DMS 273 (cell line): ENCODE data around the gene PRLH.

Experiments used
- DNase-seq: peaks from one replicate; lab custom pipeline; 2025; ENCODE audit not compliant: unreplicated experiment; lab: John Stamatoyannopoulos, UW

PRLH gene, protein sequence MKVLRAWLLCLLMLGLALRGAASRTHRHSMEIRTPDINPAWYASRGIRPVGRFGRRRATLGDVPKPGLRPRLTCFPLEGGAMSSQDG

DNA sequence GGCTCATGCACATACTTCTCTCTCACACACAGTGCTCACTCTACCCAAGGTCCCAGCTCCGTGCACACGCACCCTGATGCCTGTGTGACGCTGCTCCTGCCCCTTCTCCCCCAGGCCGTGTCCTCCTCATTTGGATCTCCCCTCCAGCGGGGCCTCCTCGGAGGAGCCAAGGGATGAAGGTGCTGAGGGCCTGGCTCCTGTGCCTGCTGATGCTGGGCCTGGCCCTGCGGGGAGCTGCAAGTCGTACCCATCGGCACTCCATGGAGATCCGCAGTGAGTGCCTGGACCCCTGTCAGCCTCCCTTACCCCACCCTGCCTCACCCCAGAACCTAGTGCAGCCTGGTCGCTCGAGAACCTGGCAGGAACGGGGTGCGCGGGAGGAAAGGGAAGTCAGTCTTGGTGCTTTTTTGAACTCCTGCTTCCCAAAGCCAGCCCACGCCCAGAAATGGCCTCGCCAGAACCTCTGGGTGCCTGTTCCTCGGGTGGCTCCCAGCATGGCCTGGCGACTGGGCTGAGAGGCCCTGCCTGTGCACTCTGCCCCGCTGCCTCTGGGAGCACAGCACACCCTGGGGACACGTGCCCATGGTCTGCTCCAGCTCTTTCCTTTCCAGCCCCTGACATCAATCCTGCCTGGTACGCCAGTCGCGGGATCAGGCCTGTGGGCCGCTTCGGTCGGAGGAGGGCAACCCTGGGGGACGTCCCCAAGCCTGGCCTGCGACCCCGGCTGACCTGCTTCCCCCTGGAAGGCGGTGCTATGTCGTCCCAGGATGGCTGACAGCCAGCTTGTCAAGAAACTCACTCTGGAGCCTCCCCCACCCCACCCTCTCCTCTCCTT is at the start of gene PRLH:
TSS of gene PRLH (plus strand) at position 174 of the 835 bp plus-strand sequence. CDS start at position 174, 0 bp downstream.
- no peak for DNase-seq

GRCh38 chr2:237517163-237517562 is 49.2 kb upstream of the PRLH start:
- DNase-seq = no peak

DNA sequence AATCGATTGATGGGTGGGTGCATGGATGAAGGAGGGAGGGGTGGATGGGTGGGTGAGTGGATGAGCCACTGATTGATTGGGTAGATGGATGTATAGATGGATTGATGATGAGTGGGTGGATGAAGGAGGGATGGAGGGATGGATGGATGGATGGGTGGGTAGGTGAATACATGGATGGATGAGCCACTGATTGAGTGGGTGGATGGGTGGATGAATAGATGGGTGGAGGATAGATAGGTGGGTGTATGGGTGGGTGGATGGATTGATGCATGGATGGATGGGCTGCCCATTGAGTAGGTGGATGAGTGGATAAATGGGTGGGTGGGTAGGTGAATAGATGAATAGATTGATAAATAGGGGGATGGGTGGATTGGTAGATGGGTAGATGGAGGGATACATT is 48.4 kb upstream of the PRLH start:
- DNase-seq = no peak

- no peak for DNase-seq
Measured at GRCh38 chr2:237519506-237520245, 46.7 kb upstream of the PRLH start.

DNA sequence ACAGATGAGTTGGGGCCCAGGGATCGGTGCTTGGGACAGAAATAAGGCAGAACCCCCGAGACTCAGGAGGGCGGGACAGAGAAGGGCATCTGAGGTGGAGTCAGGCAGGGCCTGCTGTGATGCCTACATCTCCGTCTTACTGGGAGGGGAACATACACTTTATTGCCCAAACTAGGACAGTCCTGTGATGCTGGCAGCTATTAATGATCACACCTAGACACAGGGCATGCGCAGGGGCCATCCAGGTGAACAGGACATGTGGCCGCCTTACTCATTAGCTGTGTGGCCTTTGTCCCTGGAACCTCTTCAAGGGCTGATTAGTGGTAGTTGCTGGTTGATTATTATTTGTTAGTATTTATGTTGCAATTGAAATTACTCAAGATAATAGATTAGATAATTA is 46.1 kb upstream of the PRLH start:
- DNase-seq = no peak

- no peak for DNase-seq
Measured at GRCh38 chr2:237524631-237525030, 41.7 kb upstream of the PRLH start.

DNA sequence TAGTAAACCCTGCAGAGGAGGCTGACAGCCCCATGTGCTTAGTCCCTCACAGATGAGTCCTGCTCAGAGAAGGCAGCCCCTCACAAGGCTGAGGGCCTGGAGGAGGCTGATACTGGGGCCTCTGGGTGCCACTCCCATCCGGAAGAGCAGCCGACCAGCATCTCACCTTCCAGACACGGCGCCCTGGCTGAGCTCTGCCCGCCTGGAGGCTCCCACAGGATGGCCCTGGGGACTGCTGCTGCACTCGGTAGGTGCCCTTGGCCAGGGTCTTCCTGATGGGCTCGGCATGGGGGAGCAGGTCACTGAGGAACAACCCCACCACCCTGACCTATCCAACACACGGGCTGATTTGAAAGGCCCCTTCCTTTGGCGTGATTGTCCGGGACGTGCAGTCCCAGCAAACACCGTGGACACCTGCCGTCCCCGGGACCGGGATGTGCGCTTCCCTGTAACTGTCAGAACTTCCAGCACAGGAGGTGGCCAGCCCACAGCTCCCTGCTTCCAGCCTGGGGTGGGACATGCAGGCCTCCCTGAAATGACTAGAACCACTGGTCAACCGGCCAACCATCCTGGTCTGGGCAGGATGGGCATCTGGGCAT is 40.7 kb upstream of the PRLH start:
- no peak for DNase-seq

DNA sequence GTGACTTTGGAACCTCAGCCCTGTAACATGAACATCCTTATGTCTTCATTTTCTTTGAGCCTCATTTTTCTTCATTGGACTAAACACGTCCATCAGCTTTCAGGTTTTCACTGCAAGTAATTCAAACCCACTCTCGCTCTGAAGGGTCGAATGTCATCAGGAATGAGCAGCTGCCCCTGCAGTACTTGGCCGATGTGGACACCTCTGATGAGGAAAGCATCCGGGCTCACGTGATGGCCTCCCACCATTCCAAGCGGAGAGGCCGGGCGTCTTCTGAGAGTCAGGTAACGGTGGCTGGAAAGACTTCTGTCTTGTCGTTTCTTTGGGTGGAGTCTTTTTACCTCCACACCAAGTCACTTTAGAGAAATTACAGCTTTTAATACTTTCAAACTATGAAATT is 39.1 kb upstream of the PRLH start:
- no peak for DNase-seq

DNA sequence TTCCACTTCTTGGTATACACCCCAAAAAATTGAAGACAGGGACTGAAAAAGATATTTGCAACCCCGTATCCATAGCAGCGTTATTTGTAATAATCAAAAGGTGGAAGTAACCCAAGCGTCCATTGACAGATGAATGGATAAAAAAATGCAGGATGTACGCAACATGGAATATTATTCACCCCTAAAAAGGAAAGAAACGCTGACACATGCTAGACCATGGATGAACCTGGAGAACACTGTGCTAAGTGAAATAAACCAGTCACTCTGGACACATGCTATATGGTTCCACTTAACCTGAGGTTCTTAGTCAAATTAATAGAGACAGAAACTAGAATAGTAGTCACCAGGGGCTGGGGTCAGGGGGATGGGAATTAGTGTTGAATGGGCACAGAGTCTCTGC is 38.6 kb upstream of the PRLH start:
- DNase-seq = no peak

DNA sequence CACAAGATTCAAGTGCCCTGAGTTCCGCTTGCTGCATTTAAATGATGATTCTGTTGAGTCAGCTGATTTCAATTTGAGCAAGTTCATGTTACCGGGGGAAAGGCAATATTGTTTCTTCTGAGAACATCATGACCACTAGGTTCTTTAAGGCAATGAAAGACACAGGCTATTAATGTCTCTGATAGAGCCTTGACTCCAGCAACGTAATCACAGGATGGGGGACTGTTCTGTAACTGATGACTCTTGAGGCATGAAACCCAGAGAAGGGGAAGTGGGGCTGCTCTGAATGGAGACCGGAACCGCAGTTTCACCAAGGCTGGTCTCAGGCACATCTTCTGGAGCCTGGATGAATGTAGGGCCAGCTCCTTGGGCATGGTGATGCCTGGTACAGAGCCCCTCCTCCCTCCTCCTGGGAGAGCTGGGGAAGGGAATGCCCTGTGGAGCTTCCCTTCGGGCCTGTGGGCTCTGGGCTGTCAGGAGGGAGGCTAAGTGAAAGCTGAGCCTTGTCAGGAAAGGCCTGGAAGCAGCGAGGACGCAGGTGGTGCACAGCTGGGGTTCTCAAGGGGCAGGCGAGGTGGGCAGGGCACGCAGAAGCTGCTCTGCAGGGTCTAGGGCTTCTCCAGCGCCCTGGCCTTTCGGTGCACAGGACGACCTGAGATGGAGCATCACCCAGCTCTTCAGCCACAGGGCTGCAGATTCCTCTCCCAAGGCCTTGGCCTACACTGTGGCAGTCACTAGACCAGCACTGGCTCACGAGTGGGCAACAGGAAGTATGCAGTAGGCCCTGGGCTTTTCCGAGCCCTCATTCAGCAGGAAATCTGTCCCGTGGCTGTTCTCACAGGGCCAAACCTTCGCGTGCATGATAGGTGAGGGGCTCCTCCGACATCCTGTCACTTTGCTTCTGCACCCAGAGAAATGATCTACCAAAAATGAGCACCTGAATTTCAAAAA is 36.6 kb upstream of the PRLH start:
- DNase-seq = no peak

DNA sequence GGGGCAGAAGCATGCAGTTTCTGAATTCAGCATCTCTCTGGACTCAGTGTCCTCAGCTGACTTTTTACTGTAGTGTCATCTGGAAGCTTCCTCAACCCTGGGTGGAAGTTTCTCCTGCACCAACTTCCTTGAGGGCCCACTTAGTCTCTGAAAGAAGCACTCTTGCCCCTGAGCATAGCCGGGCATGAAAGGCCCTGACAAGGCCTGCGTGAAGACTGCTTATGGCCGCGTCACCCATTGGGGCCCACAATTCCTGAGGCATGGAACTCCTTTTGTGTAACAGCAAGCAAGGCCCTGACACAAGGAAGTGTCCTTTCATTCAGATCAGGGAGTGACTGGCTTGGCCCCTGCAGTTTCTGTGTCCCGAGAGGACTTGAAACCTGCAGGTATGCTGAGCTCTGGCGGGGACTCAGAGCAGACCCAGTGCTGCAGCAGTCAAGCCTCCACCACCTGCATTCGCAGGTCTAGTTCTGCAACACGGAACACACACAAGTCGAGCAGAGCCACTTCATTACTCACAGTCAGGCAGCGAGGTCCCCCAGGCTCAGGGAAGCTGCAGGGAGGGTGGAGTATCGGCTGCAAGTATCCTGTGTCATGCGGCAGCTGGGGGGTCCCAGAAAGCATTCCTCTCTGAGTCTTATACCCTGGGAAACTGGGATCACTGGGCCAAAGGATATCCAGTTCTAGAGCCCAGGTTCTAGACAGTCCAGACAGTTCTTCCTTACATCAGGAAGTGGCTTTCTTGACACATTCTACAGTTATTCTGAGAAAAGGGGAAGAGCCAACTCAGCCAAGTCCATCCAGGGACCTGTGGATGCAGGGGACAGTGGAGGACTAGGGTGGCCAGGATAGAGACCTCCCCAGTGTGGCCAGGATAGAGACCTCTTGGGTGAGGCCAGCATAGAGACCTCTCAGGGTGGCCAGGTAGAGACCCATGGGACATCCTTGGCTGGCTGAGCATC is 35.6 kb upstream of the PRLH start:
- no peak for DNase-seq

- DNase-seq = no peak
Measured at GRCh38 chr2:237532160-237532559, 34.2 kb upstream of the PRLH start.

DNA sequence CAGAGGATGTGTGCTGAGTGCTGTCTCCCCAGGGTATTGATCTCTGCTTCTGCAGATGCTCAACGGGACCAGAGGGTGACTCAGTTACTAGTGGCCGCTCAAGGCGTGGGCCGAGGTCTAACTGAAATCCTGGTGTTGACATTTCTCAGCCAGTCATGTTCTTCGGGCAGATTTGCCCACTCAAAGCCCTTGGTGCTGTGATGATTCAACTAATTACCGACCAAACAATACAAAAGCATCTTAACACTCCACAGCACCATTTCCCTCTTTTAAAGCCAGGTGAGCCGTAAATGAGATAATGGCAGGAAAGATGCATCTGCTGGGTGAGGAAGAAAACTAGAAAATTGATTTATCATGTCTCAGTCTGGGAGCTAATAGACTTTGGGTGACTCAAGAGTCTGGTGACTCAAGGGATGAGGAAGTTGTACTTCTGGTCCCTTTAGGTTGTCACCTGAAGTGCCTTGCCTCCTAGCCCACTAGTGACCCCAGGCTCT is 32.7 kb upstream of the PRLH start:
- no peak for DNase-seq

DNA sequence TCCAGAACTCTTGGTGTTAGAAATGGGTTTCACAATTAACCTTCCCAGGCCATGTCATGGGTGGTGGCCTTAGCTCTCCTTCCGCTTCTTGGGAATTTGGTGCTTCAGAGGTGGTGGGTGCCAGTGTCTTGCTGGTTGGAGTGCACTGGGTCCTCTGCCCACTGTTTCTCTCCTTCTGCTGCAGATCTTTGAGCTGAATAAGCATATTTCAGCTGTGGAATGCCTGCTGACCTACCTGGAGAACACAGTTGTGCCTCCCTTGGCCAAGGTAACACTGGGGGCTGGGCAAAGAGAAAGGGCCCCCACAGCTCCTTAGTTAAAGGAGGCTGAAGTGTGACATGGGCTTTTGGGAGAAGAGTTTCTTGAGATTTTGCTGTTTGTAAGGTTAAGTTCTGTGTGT is 32.0 kb upstream of the PRLH start:
- no peak for DNase-seq

DNA sequence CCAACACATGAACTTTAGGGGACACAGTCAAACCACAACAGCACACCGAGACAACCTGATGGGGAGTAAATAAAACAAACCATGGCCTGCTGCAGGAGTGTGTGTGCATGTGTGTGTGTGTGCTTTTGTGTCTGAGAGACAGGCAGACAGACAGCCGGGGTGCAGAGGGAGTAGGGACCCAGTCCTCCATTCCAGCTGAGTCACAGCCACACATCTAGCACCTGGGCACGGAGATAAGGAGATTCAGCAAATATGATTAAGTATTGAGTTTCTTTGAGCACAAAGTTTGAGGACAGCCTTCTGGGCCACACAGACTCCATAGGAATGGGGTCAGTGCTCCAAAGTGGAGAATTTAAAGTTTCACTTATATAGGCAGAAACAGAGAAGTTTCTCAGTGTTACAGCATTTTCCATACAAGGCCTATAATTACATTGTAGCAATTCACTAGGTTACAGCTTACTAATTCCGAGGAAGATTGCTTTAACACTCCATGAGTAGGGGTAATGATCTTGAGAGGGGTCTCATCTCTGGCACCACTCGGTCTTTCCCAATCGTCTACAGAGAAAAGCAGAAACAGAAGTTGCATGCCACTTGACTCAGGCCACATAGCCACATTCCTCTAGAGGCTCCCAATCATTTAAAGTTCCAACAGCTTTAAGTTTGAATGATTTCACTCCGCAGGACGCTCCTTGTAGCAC is 30.8 kb upstream of the PRLH start:
- DNase-seq = no peak

GRCh38 chr2:237536083-237536415 is 30.3 kb upstream of the PRLH start:
- DNase-seq = no peak

DNA sequence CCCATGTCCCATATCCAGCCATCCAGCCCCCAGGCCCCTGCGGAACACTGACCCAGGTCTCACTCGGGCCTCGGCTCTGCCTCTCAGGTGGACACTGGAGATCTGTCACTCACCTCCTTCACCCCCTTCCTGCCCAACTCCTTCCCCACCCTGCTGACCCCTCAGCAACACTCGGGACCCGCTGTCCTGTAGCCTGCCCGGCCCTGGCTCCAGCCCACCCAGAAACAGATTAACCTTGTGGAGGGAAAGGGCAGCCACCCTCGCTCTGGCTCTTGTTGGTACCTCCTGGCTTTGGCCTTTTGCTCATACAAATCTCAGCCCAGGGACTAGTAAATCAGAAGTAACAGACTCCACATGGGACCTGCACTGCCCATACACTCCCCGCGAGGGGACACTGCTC is 29.8 kb upstream of the PRLH start:
- no peak for DNase-seq

GRCh38 chr2:237538001-237538720 is 28.2 kb upstream of the PRLH start:
- no peak for DNase-seq
